Left ventricle myocardium inferior (tissue), 1 donor: ENCODE measurements around the gene NME1. TPM values are rescaled to one million over a fixed set of nuclear protein-coding genes. Genes with fewer than 3 reads are reported as not detected.

Experiments
- DNase-seq: peaks from one replicate; pipeline ENCODE4 v3.0.0-alpha.2; 2020
- H3K27ac ChIP-seq: fragments of 200-600 bp; replicated peaks from 2 replicates; pipeline ENCODE4 v1.8.0; 2021
- H3K27me3 ChIP-seq: fragments of 200-600 bp; 2 replicates; pipeline ENCODE4 v1.8.0; 2021; ENCODE audit warnings: low read depth
- H3K36me3 ChIP-seq: fragments of 200-600 bp; 2 replicates; pipeline ENCODE4 v1.8.0; 2021
- H3K4me1 ChIP-seq: fragments of 200-600 bp; 2 replicates; pipeline ENCODE4 v1.8.0; 2021
- H3K4me3 ChIP-seq: fragments of 200-600 bp; 2 replicates; pipeline ENCODE4 v1.8.0; 2021; ENCODE audit warnings: mild to moderate bottlenecking, moderate library complexity
- H3K9me3 ChIP-seq: fragments of 200-600 bp; replicated peaks from 2 replicates; pipeline ENCODE4 v1.8.0; 2021
- CTCF ChIP-seq: fragments of 200-600 bp; IDR thresholded peaks from 2 replicates; pipeline ENCODE4 v1.8.0; 2021; ENCODE audit warnings: antibody characterized with exemption, mild to moderate bottlenecking, borderline replicate concordance
- intact Hi-C: fragments of 100-400 bp; cut with micrococcal nuclease; formaldehyde crosslinking; loops from one replicate; pipeline ENCODE4 v1.11.0; 2022
- total RNA-seq: library from RNA; stranded (reverse); fragmentation: NEBNext Ultra II Directional; extraction: Animal tissue kit (Norgen Biotek cat#: 25700); gene quantifications from one replicate; pipeline ENCODE4 v1.2.1, GENCODE V29; 2021
- donor health status: DM: no; HTN: yes; CAD: no; lungs with severe emphysema.

NME1 gene
- total RNA-seq, 1 donor from 2014 or later, result 18.9 TPM

- peak overlapping the region; percentile 99 for H3K4me3 ChIP-seq
- H3K27ac ChIP-seq, result peak overlapping the region; percentile 97
- no peak for TF ChIP-seq CTCF
- H3K4me1 ChIP-seq, result peaks cover 26% of the 10 kb centered on the region
- peaks cover 42% of the 10 kb centered on the region for H3K36me3 ChIP-seq
- no peaks in the 10 kb centered on the region for H3K27me3 ChIP-seq
- DNase-seq, result no peak
- H3K9me3 ChIP-seq, result no peaks in the 10 kb centered on the region
- intact Hi-C loops, result no loop called here
Measured at GRCh38 chr17:51164911-51165679, 11.7 kb downstream of the NME1 start.

GRCh38 chr17:51165680-51166197, 12.4 kb downstream of the NME1 start:
- DNase-seq, result no peak
- Histone ChIP-seq H3K4me1 (peaks cover 26% of the 10 kb centered on the region), H3K27me3 (no peaks in the 10 kb centered on the region), H3K9me3 (no peaks in the 10 kb centered on the region), H3K4me3 (peak overlapping the region; percentile 99), H3K27ac (peak overlapping the region; percentile 97), H3K36me3 (peaks cover 42% of the 10 kb centered on the region)
- intact Hi-C loops, result no loop called here
- TF ChIP-seq CTCF, result no peak

- no peaks in the 10 kb centered on the region for H3K9me3 ChIP-seq
- peaks cover 42% of the 10 kb centered on the region for H3K36me3 ChIP-seq
- intact Hi-C loops, result no loop called here
- TF ChIP-seq CTCF, result no peak
- DNase-seq, result peak; percentile 91
- peaks cover 26% of the 10 kb centered on the region for H3K4me1 ChIP-seq
- peak within 1 kb of the TSS; percentile 97 for H3K27ac ChIP-seq
- H3K27me3 ChIP-seq, result no peaks in the 10 kb centered on the region
- peak within 1 kb of the TSS; percentile 99 for H3K4me3 ChIP-seq
Measured at GRCh38 chr17:51166198-51166986, 13.0 kb downstream of the NME1 start, which contains the start of gene NME2. TSS of gene NME2 (plus strand) at chr17:51166411. CDS start at chr17:51166831, 420 bp downstream.

- peak overlapping the region; percentile 99 for H3K4me3 ChIP-seq
- DNase-seq, result peak; percentile 43
- H3K27ac ChIP-seq, result peak overlapping the region; percentile 97
- TF ChIP-seq CTCF, result peak; percentile 70
- H3K36me3 ChIP-seq, result peaks cover 43% of the 10 kb centered on the region
- H3K9me3 ChIP-seq, result no peaks in the 10 kb centered on the region
- no peaks in the 10 kb centered on the region for H3K27me3 ChIP-seq
- H3K4me1 ChIP-seq, result peaks cover 26% of the 10 kb centered on the region
- intact Hi-C loops, result no loop called here
Measured at GRCh38 chr17:51166987-51167931, 13.9 kb downstream of the NME1 start.

- intact Hi-C loops, result no loop called here
- no peak overlapping the region for H3K27ac ChIP-seq
- H3K9me3 ChIP-seq, result no peaks in the 10 kb centered on the region
- H3K4me3 ChIP-seq, result no peak overlapping the region
- no peaks in the 10 kb centered on the region for H3K27me3 ChIP-seq
- peaks cover 26% of the 10 kb centered on the region for H3K4me1 ChIP-seq
- no peak for TF ChIP-seq CTCF
- DNase-seq, result no peak
- peaks cover 58% of the 10 kb centered on the region for H3K36me3 ChIP-seq
Measured at GRCh38 chr17:51169340-51169739, 16.0 kb downstream of the NME1 start.
